HG03039 (cell line): ENCODE data around the gene CTNNA3.

ENCODE experiments used
- ATAC-seq: cut with Tn5 transposase; IDR thresholded peaks from one replicate; pipeline ENCODE4 v1.9.1; 2021; ENCODE audit warnings: mild to moderate bottlenecking, moderate library complexity; ENCODE audit not compliant: unreplicated experiment

Gene CTNNA3

DNA sequence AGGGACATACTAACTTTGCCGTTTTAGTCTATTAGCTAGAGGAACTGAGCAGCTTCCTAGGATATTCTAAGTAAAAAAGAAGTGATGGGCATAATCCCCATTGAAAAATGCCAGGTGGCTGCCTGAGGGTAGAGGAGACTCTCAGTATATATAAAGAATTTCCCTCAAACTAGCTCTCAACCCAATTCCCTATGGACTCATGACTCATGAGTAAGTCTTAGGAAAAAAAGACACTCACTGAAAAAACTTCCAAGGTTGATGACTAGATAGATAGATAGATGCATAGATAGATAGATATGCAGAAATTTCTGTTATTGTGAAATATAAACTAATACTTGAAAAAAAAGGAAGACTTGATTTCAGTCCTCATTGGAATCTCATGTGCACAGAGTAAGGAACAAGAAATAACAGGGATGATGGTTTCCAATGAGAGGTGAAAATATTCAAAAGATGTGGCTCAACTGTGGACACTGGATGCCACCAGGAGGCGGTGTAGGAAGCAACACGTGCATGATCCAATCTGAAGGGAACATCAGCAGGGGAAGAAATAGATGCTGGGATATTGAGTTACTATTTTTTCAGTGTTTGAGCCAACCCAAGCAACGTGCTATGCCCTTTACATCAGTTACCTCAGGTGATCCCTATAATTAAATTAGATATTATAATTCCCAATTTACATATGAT is 1481.1 kb downstream of the CTNNA3 start:
- no peak for ATAC-seq

GRCh38 chr10:66209025-66209424 is 1487.0 kb downstream of the CTNNA3 start:
- ATAC-seq, result no peak

- ATAC-seq, result no peak
These were observed 1491.2 kb downstream of the CTNNA3 start for GRCh38 chr10:66204838-66205237.

DNA sequence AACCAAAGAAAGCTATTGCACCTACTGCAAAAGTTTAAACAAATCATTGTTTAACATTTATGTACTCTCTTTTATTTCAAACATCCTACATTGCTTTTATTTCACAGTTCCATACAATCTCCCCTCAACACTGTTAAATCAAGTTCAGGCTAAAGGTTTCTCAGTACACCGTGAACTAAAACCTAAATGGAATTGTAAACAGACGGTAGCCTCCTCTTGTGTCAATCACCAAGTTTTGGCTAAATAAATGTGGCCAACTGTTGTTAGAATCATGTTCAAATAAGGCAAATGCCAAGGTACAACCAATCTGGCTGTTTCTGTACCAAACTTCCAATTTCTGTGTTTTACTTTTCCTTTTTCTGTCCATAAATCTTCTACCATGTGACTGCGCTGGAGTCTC is 1493.9 kb downstream of the CTNNA3 start:
- no peak for ATAC-seq

GRCh38 chr10:66192162-66192831 is 1503.7 kb downstream of the CTNNA3 start:
- no peak for ATAC-seq

DNA sequence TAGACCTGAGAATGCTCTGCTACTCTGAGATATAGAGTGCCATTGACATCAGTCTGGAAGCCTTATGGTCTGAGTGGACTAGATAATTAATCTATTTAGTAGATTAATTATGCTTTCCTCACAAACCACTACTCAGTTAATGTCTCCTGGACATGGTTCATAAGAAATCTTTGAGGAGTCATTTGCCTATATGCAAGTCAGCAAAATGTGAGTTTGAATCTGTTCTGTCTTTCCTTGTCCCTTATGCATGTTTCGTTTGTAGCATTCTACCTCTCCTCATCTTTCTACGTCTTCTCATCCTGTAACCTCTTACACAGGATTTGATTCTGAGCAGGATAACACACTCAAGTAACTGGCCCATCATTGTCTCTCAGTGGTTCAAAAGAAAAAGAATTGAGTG is 1505.6 kb downstream of the CTNNA3 start:
- no peak for ATAC-seq

- no peak for ATAC-seq
These were observed 1506.7 kb downstream of the CTNNA3 start for GRCh38 chr10:66189271-66189670.

DNA sequence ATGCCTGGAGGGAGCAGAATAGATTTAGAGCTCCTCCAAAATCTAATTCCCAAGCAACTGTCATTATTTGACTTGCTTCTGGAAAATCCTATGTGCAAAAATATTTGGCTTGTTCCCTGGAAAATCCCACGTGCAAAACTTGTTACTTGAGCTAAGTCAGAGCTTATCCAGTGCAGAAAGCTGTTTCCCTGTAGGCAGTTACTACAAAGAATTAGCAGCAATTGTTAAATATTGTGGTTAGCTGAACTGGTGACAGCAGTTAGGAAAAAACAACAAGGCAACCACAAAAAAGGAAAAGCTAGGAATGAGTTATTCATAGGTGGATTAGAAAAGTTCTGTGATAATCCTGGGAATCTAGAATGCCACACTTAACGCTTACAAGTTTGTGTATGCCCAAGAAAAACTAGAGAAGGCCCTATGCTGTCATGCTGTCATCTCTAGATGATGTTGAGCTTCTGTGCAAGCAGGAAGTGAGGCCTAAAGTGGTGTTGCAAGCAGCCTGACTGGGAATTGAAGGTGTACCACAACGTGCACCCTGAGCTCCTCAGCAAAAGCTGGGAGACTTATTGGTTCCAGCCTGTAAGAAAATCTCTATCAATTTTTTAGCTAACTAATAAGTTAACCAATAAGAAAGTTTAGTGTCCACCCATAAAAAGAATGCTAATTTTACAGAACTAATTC is 1508.8 kb downstream of the CTNNA3 start:
- no peak for ATAC-seq

- ATAC-seq, result no peak
These were observed 1513.0 kb downstream of the CTNNA3 start for GRCh38 chr10:66183028-66183427.

DNA sequence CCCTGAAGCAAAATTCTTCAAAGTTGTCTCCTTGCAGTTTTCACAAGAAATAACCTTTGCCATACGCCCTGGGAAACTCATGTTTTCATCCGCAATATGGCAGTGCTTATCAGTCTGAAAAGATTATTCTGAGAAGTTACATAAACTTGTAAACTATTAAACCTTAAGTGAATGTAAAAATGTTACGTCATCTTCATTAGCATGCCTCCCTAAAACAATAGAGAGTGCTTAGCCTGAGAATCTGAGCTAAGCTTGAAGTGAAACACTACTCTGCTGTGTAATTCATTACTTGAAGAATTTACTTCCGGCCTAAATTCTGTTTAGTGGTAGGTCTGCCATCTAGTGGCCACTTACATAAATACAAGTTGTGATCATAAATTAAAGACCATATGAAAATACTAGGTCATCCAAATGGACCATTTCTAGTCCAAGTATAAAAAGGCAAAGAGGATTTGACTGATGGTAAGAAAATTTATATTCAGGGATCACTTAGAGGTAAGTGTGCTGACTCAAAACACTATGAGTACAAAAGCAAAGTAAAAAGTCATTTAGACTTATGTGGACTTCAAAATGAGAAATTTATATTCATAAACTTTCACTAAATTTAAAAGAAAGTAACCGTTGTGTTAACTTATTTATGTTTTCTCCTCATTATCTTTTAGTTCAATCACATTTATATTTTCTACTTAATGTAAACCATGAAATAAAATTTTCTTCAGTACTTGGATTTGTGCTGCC is 1515.2 kb downstream of the CTNNA3 start:
- ATAC-seq, result peak; percentile 85

DNA sequence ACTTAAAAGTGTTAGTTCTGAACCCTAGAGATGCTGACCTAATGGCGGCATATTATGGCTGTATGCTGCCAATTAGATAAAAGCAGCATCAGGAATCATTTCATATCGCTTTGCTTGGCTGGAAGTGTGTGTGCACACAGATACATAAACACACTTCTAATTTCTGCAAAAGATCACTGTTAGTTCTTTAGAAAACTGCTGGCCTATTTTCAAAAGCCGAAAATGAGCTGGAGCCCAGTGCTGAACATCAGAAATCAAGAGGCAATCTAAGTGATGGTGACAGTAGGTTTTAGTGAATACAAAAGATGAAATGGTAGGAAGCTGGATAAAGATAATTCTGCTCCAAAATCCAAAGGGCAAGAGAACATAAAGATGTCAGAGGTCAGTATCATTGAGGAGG is 1516.0 kb downstream of the CTNNA3 start:
- no peak for ATAC-seq

DNA sequence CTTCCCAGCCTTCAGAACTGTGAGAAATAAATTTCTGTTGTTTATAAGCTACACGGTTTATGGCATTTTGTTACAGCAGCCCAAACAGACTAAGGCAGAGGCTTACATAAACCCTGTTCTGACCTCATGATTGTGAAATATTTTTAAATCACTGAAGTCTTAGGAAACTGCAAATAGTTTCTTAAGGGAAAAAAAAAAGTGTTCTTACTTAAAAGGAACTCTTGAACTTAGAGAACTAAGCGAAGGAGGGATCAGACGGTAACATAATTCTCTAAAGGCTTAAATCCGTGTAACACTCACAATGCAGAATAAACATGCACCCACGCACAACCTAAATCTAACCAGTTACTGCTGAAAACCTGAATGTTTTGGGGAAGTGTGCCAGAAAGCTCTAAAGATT is 1519.2 kb downstream of the CTNNA3 start:
- no peak for ATAC-seq

DNA sequence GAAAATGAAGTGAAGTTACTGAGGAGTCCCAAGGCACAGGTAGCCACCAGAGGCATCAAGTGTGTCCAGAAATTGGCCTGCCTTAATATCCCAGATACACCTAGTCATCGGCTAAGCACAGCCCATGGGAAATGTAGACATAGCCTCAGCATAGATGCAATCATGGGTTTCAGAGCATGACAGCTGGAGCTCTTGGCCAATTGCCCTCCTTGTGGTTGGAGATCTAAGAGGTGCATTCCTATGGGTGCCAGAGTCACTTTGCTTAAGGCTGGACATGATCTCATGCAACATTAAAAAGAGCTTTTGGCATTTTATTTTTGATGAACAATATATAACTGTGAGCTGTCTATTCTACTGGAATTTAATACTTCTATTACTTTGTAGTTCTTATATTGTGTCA is 1528.2 kb downstream of the CTNNA3 start:
- ATAC-seq, result no peak

GRCh38 chr10:66162560-66163143 is 1533.3 kb downstream of the CTNNA3 start:
- no peak for ATAC-seq

- ATAC-seq, result no peak
These were observed 1544.6 kb downstream of the CTNNA3 start for GRCh38 chr10:66151346-66151745.

GRCh38 chr10:66148312-66148711 is 1547.7 kb downstream of the CTNNA3 start:
- no peak for ATAC-seq

DNA sequence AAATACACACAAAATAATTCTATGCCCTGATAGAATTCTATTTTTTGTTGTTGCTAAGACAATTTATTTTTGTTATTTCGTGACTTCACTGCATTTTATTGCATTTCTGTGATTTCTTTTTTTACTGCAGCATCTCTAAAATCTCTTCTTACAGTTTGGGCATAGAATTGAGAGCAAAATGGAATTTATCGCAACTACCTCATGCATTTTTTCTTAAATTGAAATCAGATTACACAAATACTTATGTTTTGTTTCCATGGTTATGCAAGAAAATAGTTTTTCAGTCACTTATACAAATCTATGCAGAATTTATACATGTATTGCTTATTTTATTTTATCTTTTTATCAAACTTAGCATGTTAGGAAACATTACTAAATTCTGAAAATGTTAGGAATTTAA is 1552.0 kb downstream of the CTNNA3 start:
- no peak for ATAC-seq

DNA sequence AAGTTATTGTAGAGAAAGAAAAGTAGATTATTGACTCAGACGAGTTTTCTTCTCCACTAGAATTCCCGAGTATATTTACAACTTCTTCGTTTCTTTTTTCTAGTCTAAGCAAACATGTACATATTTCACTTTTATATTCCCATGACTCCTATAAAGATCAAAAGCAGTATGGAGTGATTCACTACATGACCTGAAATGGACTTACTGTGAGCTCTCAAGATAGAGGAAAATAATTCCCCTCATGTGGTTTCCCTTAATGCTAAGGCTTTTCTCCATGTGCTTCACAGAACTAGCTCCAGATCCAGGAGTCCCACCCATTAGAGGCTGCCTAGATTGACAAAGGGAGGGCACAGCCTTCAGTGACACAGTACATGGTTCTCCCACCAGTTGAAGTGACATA is 1593.2 kb downstream of the CTNNA3 start:
- no peak for ATAC-seq

DNA sequence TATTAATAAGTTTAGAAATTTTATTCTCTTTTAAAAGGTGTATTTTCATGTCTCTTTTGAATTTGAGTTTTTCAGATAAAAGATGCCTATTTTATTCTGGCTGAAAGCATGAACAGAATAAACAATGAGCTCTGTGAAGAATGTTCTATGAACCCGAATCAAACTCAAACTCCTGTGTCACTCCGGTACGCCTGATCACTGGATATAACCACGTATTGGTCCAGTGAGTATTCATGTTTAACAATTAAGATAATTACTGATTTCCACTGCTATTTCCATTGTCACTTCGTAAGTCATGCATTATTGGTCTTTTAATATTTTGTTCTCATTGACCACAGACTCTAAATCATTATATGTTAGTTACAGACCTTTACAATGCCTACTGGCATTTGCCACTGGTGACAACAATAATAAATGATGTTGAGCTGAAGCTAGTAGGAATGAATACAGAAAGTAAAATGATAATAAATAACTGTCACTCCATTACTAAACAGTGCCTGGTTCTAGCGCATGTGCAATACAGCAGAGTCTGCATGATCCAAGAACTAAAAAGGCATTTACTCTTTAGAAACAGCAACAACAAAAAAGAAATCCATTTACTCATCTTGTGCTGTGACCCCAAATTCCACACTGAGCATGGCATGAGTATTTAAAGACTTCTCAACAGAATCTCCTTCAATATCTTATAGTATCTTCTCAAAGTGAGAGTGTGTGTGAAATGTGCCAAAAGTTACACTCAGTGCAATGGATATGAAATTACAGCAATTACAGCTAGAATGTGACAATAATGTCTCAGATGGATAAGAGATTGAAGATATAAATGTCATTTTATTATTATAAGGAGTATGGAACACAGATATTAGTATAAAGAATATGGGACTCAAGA is 1597.2 kb downstream of the CTNNA3 start:
- no peak for ATAC-seq

- ATAC-seq, result no peak
These were observed 1600.4 kb downstream of the CTNNA3 start for GRCh38 chr10:66095610-66096009.
